DOHH2 (cell line): ENCODE data around the gene DUOXA1.

Experiments used
- CTCF ChIP-seq: fragments of 200-600 bp; sonication (generic); IDR thresholded peaks from one replicate; pipeline ENCODE4 v1.5.1; 2014; ENCODE audit warnings: antibody characterized with exemption, mild to moderate bottlenecking, low read depth, low read length; ENCODE audit not compliant: poor library complexity, severe bottlenecking
- EZH2phosphoT487 ChIP-seq: fragments of 200-600 bp; sonication (generic); IDR thresholded peaks from 2 replicates; pipeline ENCODE4 v1.6.1; 2017; ENCODE audit warnings: borderline replicate concordance, mild to moderate bottlenecking, antibody characterized with exemption, low read length, moderate library complexity, mixed read lengths

GRCh38 chr15:45167631-45168205, 38.0 kb upstream of the DUOXA1 start:
- no peak for TF ChIP-seq CTCF
- TF ChIP-seq EZH2phosphoT487, result no peak
